ENCODE data around the gene PCDH15.

- TF ChIP-seq POLR2AphosphoS5 (IDR thresholded peaks at IDR 0.05; ENCODE audit: insufficient read depth in 1 of 2, low read depth in 1 of 2) (no peak), CTCF (IDR thresholded peaks at IDR 0.05) (no peak), POLR2A (IDR thresholded peaks at IDR 0.05) (no peak)
Observed at GRCh38 chr10:54067361-54067760, 733.7 kb downstream of the PCDH15 start.
